Measurements from ENCODE around the gene SLC25A27. TPM values are rescaled to one million over a fixed set of nuclear protein-coding genes. Genes with fewer than 3 reads are reported as not detected.

SLC25A27 gene
- total RNA-seq, 2 donors from 2014 or later = 12.8 to 18.1 TPM

- peaks cover 20% of the 10 kb centered on the region for H3K4me1 Mint-ChIP-seq
- H3K27me3 Mint-ChIP-seq (ENCODE audit: insufficient read depth) = no peaks in the 10 kb centered on the region
- no peak overlapping the region for H3K4me3 Mint-ChIP-seq
- WGBS, 2 experiments (ENCODE audit: insufficient coverage in 1 of 2, insufficient read length in 1 of 2) = 97 to 100% methylated on average over 1 of the region's 1 CpG
- H3K9me3 ChIP-seq (ENCODE audit: control insufficient read depth, low read length) = no peaks in the 10 kb centered on the region
- H3K9me3 Mint-ChIP-seq = no peaks in the 10 kb centered on the region
- no peak overlapping the region for H3K9ac ChIP-seq (ENCODE audit: extremely low read depth, low read length, poor library complexity, severe bottlenecking)
- no peaks in the 10 kb centered on the region for H3K36me3 Mint-ChIP-seq (ENCODE audit: low read depth)
- H3K4me1 ChIP-seq (ENCODE audit: control insufficient read depth, insufficient read depth, low read length) = no peaks in the 10 kb centered on the region
- H3K36me3 ChIP-seq (ENCODE audit: control insufficient read depth, insufficient read depth, low read length) = no peaks in the 10 kb centered on the region
- DNase-seq = no peak
- H3K27me3 ChIP-seq (ENCODE audit: control insufficient read depth, insufficient read depth, low read length, poor library complexity, severe bottlenecking) = no peaks in the 10 kb centered on the region
- TF ChIP-seq CTCF (conservative IDR thresholded peaks at IDR 0.05) = no peak
- H3K4me3 ChIP-seq (ENCODE audit: low read length) = no peak overlapping the region
- H3K27ac Mint-ChIP-seq = no peak overlapping the region
- no peak overlapping the region for H3K27ac ChIP-seq (ENCODE audit: low read depth, low read length)
These were observed 14.8 kb upstream of the SLC25A27 start for GRCh38 chr6:46637933-46638332.

DNA sequence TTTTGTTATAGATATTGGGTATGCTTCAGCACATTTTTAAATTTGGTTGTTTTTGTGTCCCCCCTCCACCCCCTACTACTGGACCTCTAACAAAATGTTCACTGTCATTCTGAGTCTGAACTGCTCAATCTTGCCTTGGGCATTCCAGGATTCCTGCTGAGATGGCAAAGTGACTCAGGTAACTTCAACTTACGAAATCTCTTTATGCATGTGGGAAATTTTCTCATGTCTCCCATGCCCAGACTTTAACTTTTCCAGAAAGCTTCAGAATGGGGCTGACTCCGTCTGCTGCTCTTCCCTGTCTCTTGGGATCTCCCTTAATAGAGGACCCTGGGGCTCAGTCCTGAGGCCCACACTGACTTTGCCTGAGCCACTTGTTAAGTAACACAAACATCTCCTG lies 14.1 kb upstream of the SLC25A27 start:
- WGBS, 2 experiments (ENCODE audit: insufficient coverage in 1 of 2, insufficient read length in 1 of 2) = 89% methylated on average over 2 of the region's 2 CpGs
- no peaks in the 10 kb centered on the region for H3K9me3 Mint-ChIP-seq
- no peak for TF ChIP-seq CTCF (conservative IDR thresholded peaks at IDR 0.05)

DNA sequence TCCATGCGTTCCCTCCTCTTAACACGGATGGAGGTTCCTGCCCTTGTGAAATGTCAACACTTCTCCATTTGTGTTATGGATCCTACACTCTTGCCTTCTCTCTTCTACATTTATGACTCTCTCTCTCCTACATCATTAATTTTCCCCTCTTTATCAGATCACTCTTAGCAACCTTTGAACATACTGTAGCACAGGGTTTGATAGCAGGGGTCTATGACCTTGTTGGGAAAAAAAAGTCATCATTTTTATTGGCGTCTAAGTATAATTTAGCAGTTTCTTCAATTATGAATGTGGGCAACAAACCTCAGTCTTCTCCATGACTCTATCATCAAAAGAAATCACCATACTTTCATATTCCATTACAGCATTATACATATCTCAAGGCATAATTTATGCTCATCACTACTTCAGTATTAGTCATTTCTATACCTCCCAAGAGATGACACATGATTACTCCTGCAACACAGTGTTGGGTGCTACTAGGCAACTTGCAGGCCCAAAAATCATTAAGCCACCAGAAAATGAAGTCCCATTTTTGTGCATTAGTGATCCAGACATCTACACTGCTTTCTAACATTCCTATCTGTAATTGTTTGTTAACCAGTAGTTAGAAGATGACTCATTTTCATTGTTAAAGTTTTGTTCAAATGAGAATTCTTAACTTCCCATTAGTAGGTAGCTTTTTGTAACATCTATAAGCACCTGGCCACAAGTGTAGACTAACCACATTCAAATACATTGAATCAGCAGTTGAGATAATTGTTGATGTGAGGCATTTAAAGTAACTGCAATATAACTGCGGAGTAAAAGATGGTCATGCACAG lies 9.6 kb upstream of the SLC25A27 start:
- Mint-ChIP-seq H3K36me3 (ENCODE audit: low read depth) (no peaks in the 10 kb centered on the region), H3K4me1 (peaks cover 12% of the 10 kb centered on the region), H3K27ac (no peak overlapping the region), H3K27me3 (ENCODE audit: insufficient read depth) (peaks cover 2% of the 10 kb centered on the region), H3K9me3 (peaks cover 3% of the 10 kb centered on the region), H3K4me3 (no peak overlapping the region)
- H3K9me3 ChIP-seq (ENCODE audit: control insufficient read depth, low read length) = no peaks in the 10 kb centered on the region
- DNase-seq = no peak
- 91 to 93% methylated on average over 3 to 4 of the region's 4 CpGs for WGBS, 2 experiments (ENCODE audit: insufficient coverage in 1 of 2, insufficient read length in 1 of 2)
- no peaks in the 10 kb centered on the region for H3K36me3 ChIP-seq (ENCODE audit: control insufficient read depth, insufficient read depth, low read length)
- no peak for TF ChIP-seq CTCF (conservative IDR thresholded peaks at IDR 0.05)
- H3K4me3 ChIP-seq (ENCODE audit: low read length) = no peak overlapping the region
- no peak overlapping the region for H3K27ac ChIP-seq (ENCODE audit: low read depth, low read length)
- no peak overlapping the region for H3K9ac ChIP-seq (ENCODE audit: extremely low read depth, low read length, poor library complexity, severe bottlenecking)
- no peaks in the 10 kb centered on the region for H3K4me1 ChIP-seq (ENCODE audit: control insufficient read depth, insufficient read depth, low read length)
- no peaks in the 10 kb centered on the region for H3K27me3 ChIP-seq (ENCODE audit: control insufficient read depth, insufficient read depth, low read length, poor library complexity, severe bottlenecking)

More for the DNA sequence above, 14.1 kb upstream of the SLC25A27 start:
- no peaks in the 10 kb centered on the region for H3K27me3 ChIP-seq (ENCODE audit: control insufficient read depth, insufficient read depth, low read length, poor library complexity, severe bottlenecking)
- no peaks in the 10 kb centered on the region for H3K36me3 ChIP-seq (ENCODE audit: control insufficient read depth, insufficient read depth, low read length)
- Mint-ChIP-seq H3K4me1 (peaks cover 20% of the 10 kb centered on the region), H3K27ac (no peak overlapping the region), H3K4me3 (no peak overlapping the region), H3K27me3 (ENCODE audit: insufficient read depth) (no peaks in the 10 kb centered on the region), H3K36me3 (ENCODE audit: low read depth) (no peaks in the 10 kb centered on the region)
- H3K27ac ChIP-seq (ENCODE audit: low read depth, low read length) = no peak overlapping the region
- H3K9ac ChIP-seq (ENCODE audit: extremely low read depth, low read length, poor library complexity, severe bottlenecking) = no peak overlapping the region
- no peaks in the 10 kb centered on the region for H3K9me3 ChIP-seq (ENCODE audit: control insufficient read depth, low read length)
- no peaks in the 10 kb centered on the region for H3K4me1 ChIP-seq (ENCODE audit: control insufficient read depth, insufficient read depth, low read length)
- no peak overlapping the region for H3K4me3 ChIP-seq (ENCODE audit: low read length)
- no peak for DNase-seq

Data from endodermal cell (in vitro differentiated cells).